Neural cell (in vitro differentiated cells): Measurements from ENCODE around the gene TMEM147. TPM values are rescaled to one million over a fixed set of nuclear protein-coding genes. Genes with fewer than 3 reads are reported as not detected.

Source experiments
- H2AFZ ChIP-seq: fragments of 200-600, 300-800 bp; sonication (generic), shearing (Covaris generic); 2 replicates; pipeline ENCODE4 v1.6.0; 2014; ENCODE audit warnings: low read depth, mild to moderate bottlenecking, antibody characterized with exemption, low read length, moderate library complexity
- H3F3A ChIP-seq: fragments of 200-600 bp; shearing (Covaris generic); 2 replicates; pipeline ENCODE4 v1.6.1; 2016; ENCODE audit warnings: mild to moderate bottlenecking, moderate library complexity, mixed read lengths, antibody characterized with exemption, low read length; ENCODE audit not compliant: insufficient read depth, poor library complexity, severe bottlenecking
- H3K27ac ChIP-seq: fragments of 200-600, 300-800 bp; sonication (generic), shearing (Covaris generic); 2 replicates; pipeline ENCODE4 v1.5.1; 2014; ENCODE audit warnings: mild to moderate bottlenecking, low read length, moderate library complexity
- H3K27me3 ChIP-seq: fragments of 300-800, 200-600 bp; sonication (generic), shearing (Covaris generic); 2 replicates; pipeline ENCODE4 v1.6.0; 2014; ENCODE audit warnings: mild to moderate bottlenecking, low read depth, low read length, moderate library complexity; ENCODE audit not compliant: insufficient read depth
- H3K36me3 ChIP-seq: fragments of 300-800, 200-600 bp; sonication (generic), shearing (Covaris generic); 2 replicates; pipeline ENCODE4 v1.5.1; 2014; ENCODE audit warnings: mild to moderate bottlenecking, antibody characterized with exemption, low read length, moderate library complexity; ENCODE audit not compliant: insufficient read depth
- H3K4me2 ChIP-seq: fragments of 300-800, 200-600 bp; sonication (generic), shearing (Covaris generic); 2 replicates; pipeline ENCODE4 v1.6.0; 2014; ENCODE audit warnings: mild to moderate bottlenecking, low read length
- H3K4me3 ChIP-seq: fragments of 300-800, 200-600 bp; sonication (generic), shearing (Covaris generic); 2 replicates; pipeline ENCODE4 v1.5.1; 2014; ENCODE audit warnings: mild to moderate bottlenecking, low read length, moderate library complexity
- H3K79me2 ChIP-seq: fragments of 200-600 bp; shearing (Covaris generic); replicated peaks from 2 replicates; pipeline ENCODE4 v1.6.0; 2014; ENCODE audit warnings: mild to moderate bottlenecking, low read length, moderate library complexity; ENCODE audit not compliant: insufficient read depth
- H3K9ac ChIP-seq: fragments of 300-800, 200-600 bp; sonication (generic), shearing (Covaris generic); 2 replicates; pipeline ENCODE4 v1.6.1; 2016; ENCODE audit warnings: mild to moderate bottlenecking, low read length, mixed read lengths
- H3K9me2 ChIP-seq: fragments of 200-600 bp; shearing (Covaris generic); 2 replicates; pipeline ENCODE4 v1.6.1; 2016; ENCODE audit warnings: mild to moderate bottlenecking, low read length, mixed read lengths; ENCODE audit not compliant: insufficient read depth
- H3K9me3 ChIP-seq: fragments of 200-600, 300-800 bp; sonication (generic), shearing (Covaris generic); 2 replicates; pipeline ENCODE4 v1.6.1; 2016; ENCODE audit warnings: mild to moderate bottlenecking, mixed run types, low read length, moderate library complexity, mixed read lengths
- H4K20me1 ChIP-seq: fragments of 200-600 bp; shearing (Covaris generic); 2 replicates; pipeline ENCODE4 v1.6.1; 2016; ENCODE audit warnings: mild to moderate bottlenecking, mixed run types; ENCODE audit not compliant: insufficient read depth
- CTCF ChIP-seq: fragments of 450-650 bp; IDR thresholded peaks from 2 replicates; pipeline ENCODE4 v1.5.1; 2014; ENCODE audit warnings: antibody characterized with exemption, mild to moderate bottlenecking, moderate library complexity; ENCODE audit not compliant: poor library complexity, severe bottlenecking
- EP300 ChIP-seq: fragments of 450-650 bp; conservative IDR thresholded peaks from 2 replicates; pipeline ENCODE4 v1.6.1; 2014; ENCODE audit warnings: antibody characterized with exemption, mild to moderate bottlenecking, moderate library complexity; ENCODE audit not compliant: poor library complexity, severe bottlenecking
- EZH2 ChIP-seq: fragments of 200-600, 300-800 bp; shearing (Covaris generic), sonication (generic); IDR thresholded peaks from 2 replicates; pipeline ENCODE4 v1.6.1; 2014; ENCODE audit warnings: antibody characterized with exemption, low read length, borderline replicate concordance, mild to moderate bottlenecking; ENCODE audit not compliant: insufficient read depth, poor library complexity, severe bottlenecking
- MXI1 ChIP-seq: fragments of 450-650 bp; conservative IDR thresholded peaks from 2 replicates; pipeline ENCODE4 v1.6.1; 2014; ENCODE audit warnings: antibody characterized with exemption, mild to moderate bottlenecking; ENCODE audit not compliant: poor library complexity, severe bottlenecking
- POLR2AphosphoS5 ChIP-seq: IDR thresholded peaks from 2 replicates; pipeline ENCODE4 v1.6.1; 2012
- RAD21 ChIP-seq: fragments of 450-650 bp; conservative IDR thresholded peaks from 2 replicates; pipeline ENCODE4 v1.6.1; 2014; ENCODE audit warnings: antibody characterized with exemption, mild to moderate bottlenecking, moderate library complexity
- REST ChIP-seq: IDR thresholded peaks from 2 replicates; pipeline ENCODE4 v1.6.1; 2012; ENCODE audit warnings: borderline replicate concordance
- SMC3 ChIP-seq: fragments of 450-650 bp; conservative IDR thresholded peaks from 2 replicates; pipeline ENCODE4 v1.6.1; 2014; ENCODE audit warnings: antibody characterized with exemption, mild to moderate bottlenecking, moderate library complexity; ENCODE audit not compliant: poor library complexity
- TAF1 ChIP-seq: IDR thresholded peaks from 2 replicates; pipeline ENCODE4 v1.6.1; 2012; ENCODE audit warnings: low read depth
- polyA plus RNA-seq: library from polyadenylated mRNA; depleted of rRNA; stranded (reverse); fragments of >200 nt; gene quantifications from 2 replicates; pipeline ENCODE4 v1.2.3, GENCODE V29; 2014

Gene TMEM147
- polyA plus RNA-seq, 1 donor from 2014 or later: 106 TPM

DNA sequence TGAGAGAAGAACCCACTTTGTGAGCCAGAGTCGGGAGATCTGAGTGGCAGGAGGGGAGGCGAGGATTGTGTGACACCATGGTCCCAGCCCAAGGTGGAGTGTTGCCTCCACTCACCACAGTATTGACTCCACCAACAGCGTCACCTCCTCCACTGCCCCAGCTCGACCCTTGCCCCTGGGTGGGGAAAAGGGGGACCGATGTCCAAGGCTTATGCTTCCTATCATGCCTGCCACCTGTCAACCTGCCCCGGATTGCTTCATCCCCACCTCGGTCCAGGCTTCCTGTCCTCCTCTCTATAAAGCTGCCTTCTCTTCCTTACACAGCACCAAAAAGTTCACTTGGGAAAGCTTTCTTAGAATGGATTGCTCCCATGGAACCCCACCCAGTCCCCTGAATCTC is 39.4 kb upstream of the TMEM147 start:
- H3K4me3 ChIP-seq: no peak overlapping the region
- no peaks in the 10 kb centered on the region for H3K36me3 ChIP-seq
- H3K9ac ChIP-seq: no peak overlapping the region
- H3K4me2 ChIP-seq: no peak overlapping the region
- H3K9me2 ChIP-seq: no peaks in the 10 kb centered on the region
- no peaks in the 10 kb centered on the region for H3K9me3 ChIP-seq
- H3F3A ChIP-seq: no peaks in the 10 kb centered on the region
- peaks cover 28% of the 10 kb centered on the region for H3K27me3 ChIP-seq
- no peaks in the 10 kb centered on the region for H4K20me1 ChIP-seq
- TF ChIP-seq POLR2AphosphoS5 (no peak), REST (no peak), EP300 (no peak), TAF1 (no peak), SMC3 (no peak), MXI1 (no peak), EZH2 (no peak)
- H3K27ac ChIP-seq: no peak overlapping the region
- no peaks in the 10 kb centered on the region for H3K79me2 ChIP-seq
- H2AFZ ChIP-seq: no peak overlapping the region

DNA sequence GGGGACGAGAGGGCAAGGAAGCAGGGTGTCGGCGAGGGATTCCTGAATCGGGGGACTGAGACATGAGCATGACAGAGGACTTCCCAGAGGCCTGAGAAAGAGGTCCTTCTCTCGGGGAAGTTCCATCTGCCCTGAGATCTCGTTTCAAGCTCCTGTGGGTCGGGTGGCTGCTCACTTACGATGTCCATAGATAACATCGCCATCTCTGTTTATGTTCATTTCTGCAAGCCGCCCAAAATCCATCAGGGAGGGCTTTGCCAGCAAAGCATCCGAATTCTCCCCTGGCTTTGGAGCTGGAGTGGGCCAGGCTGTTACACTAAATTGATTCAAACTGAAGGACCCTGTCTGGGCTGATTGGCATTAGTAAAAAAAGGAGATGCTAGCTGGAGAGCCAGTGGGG is 37.9 kb upstream of the TMEM147 start:
- TF ChIP-seq EZH2 (no peak), POLR2AphosphoS5 (no peak), CTCF (no peak), EP300 (no peak), SMC3 (no peak), REST (no peak), TAF1 (no peak), RAD21 (no peak), MXI1 (no peak)
- H3K27ac ChIP-seq: no peak overlapping the region
- no peaks in the 10 kb centered on the region for H4K20me1 ChIP-seq
- H3K9me3 ChIP-seq: no peaks in the 10 kb centered on the region
- H3K4me3 ChIP-seq: no peak overlapping the region
- H3K9me2 ChIP-seq: no peaks in the 10 kb centered on the region
- H3K36me3 ChIP-seq: no peaks in the 10 kb centered on the region
- no peaks in the 10 kb centered on the region for H3F3A ChIP-seq
- H3K9ac ChIP-seq: no peak overlapping the region
- H3K79me2 ChIP-seq: no peaks in the 10 kb centered on the region
- H2AFZ ChIP-seq: no peak overlapping the region
- no peak overlapping the region for H3K4me2 ChIP-seq
- H3K27me3 ChIP-seq: peaks cover 32% of the 10 kb centered on the region
